Measurements from ENCODE around the gene TLE5.

The TLE5 gene

GRCh38 chr19:3102239-3103140 is 40.2 kb upstream of the TLE5 start:
- no peak overlapping the region for H3K4me2 ChIP-seq (ENCODE audit: low read length)
- H3K4me3 ChIP-seq (ENCODE audit: low read length), result no peak overlapping the region
- peaks cover 28% of the 10 kb centered on the region for H3K4me1 ChIP-seq (ENCODE audit: control insufficient read depth, insufficient read depth, low read length)
- H3K36me3 ChIP-seq (ENCODE audit: insufficient read depth, low read length), result no peaks in the 10 kb centered on the region
- H3K27me3 ChIP-seq (ENCODE audit: control insufficient read depth, insufficient read depth, low read length), result no peaks in the 10 kb centered on the region
- H3K9me3 ChIP-seq (replicated peaks; ENCODE audit: low read length), result no peaks in the 10 kb centered on the region
- H3K9ac ChIP-seq (ENCODE audit: low read depth, low read length), result no peak overlapping the region

- Histone ChIP-seq H3K27me3 (ENCODE audit: control insufficient read depth, insufficient read depth, low read length) (no peaks in the 10 kb centered on the region), H3K4me1 (ENCODE audit: control insufficient read depth, insufficient read depth, low read length) (peaks cover 43% of the 10 kb centered on the region)
These were observed 38.7 kb upstream of the TLE5 start for GRCh38 chr19:3100747-3101730.

GRCh38 chr19:3100331-3100730 is 38.0 kb upstream of the TLE5 start:
- peaks cover 49% of the 10 kb centered on the region for H3K4me1 ChIP-seq (ENCODE audit: control insufficient read depth, insufficient read depth, low read length)
- H3K36me3 ChIP-seq (ENCODE audit: insufficient read depth, low read length), result no peaks in the 10 kb centered on the region
- H3K4me3 ChIP-seq (ENCODE audit: low read length), result no peak overlapping the region
- H3K4me2 ChIP-seq (ENCODE audit: low read length), result no peak overlapping the region
- H3K27me3 ChIP-seq (ENCODE audit: control insufficient read depth, insufficient read depth, low read length), result no peaks in the 10 kb centered on the region
- H3K9ac ChIP-seq (ENCODE audit: low read depth, low read length), result no peak overlapping the region
- H3K9me3 ChIP-seq (replicated peaks; ENCODE audit: low read length), result no peaks in the 10 kb centered on the region

More at GRCh38 chr19:3100747-3101730, 38.7 kb upstream of the TLE5 start:
- Histone ChIP-seq H3K4me2 (ENCODE audit: low read length) (no peak overlapping the region), H3K9ac (ENCODE audit: low read depth, low read length) (no peak overlapping the region), H3K9me3 (replicated peaks; ENCODE audit: low read length) (no peaks in the 10 kb centered on the region), H3K4me3 (ENCODE audit: low read length) (no peak overlapping the region), H3K36me3 (ENCODE audit: insufficient read depth, low read length) (no peaks in the 10 kb centered on the region)

GRCh38 chr19:3099347-3100145 is 37.3 kb upstream of the TLE5 start:
- peak overlapping the region; percentile 100 for H3K4me3 ChIP-seq (ENCODE audit: low read length)
- peaks cover 49% of the 10 kb centered on the region for H3K4me1 ChIP-seq (ENCODE audit: control insufficient read depth, insufficient read depth, low read length)
- peak overlapping the region; percentile 99 for H3K4me2 ChIP-seq (ENCODE audit: low read length)
- H3K9ac ChIP-seq (ENCODE audit: low read depth, low read length), result peak overlapping the region; percentile 99
- no peaks in the 10 kb centered on the region for H3K36me3 ChIP-seq (ENCODE audit: insufficient read depth, low read length)
- H3K27me3 ChIP-seq (ENCODE audit: control insufficient read depth, insufficient read depth, low read length), result no peaks in the 10 kb centered on the region
- H3K9me3 ChIP-seq (replicated peaks; ENCODE audit: low read length), result no peaks in the 10 kb centered on the region

- Histone ChIP-seq H3K9me3 (replicated peaks; ENCODE audit: low read length) (no peaks in the 10 kb centered on the region), H3K27me3 (ENCODE audit: control insufficient read depth, insufficient read depth, low read length) (no peaks in the 10 kb centered on the region), H3K4me2 (ENCODE audit: low read length) (peak overlapping the region; percentile 99), H3K4me1 (ENCODE audit: control insufficient read depth, insufficient read depth, low read length) (peaks cover 49% of the 10 kb centered on the region), H3K36me3 (ENCODE audit: insufficient read depth, low read length) (no peaks in the 10 kb centered on the region), H3K9ac (ENCODE audit: low read depth, low read length) (peak overlapping the region; percentile 99), H3K4me3 (ENCODE audit: low read length) (peak overlapping the region; percentile 100)
These were observed 36.4 kb upstream of the TLE5 start for GRCh38 chr19:3098515-3099346.

- Histone ChIP-seq H3K36me3 (ENCODE audit: insufficient read depth, low read length) (no peaks in the 10 kb centered on the region), H3K9me3 (replicated peaks; ENCODE audit: low read length) (no peaks in the 10 kb centered on the region), H3K9ac (ENCODE audit: low read depth, low read length) (peak overlapping the region; percentile 99), H3K27me3 (ENCODE audit: control insufficient read depth, insufficient read depth, low read length) (no peaks in the 10 kb centered on the region), H3K4me3 (ENCODE audit: low read length) (peak overlapping the region; percentile 100), H3K4me2 (ENCODE audit: low read length) (peak overlapping the region; percentile 99), H3K4me1 (ENCODE audit: control insufficient read depth, insufficient read depth, low read length) (peaks cover 49% of the 10 kb centered on the region)
These were observed 35.8 kb upstream of the TLE5 start for GRCh38 chr19:3098141-3098514.

- H3K4me2 ChIP-seq (ENCODE audit: low read length), result peak overlapping the region; percentile 99
- H3K9ac ChIP-seq (ENCODE audit: low read depth, low read length), result peak overlapping the region; percentile 99
- no peaks in the 10 kb centered on the region for H3K9me3 ChIP-seq (replicated peaks; ENCODE audit: low read length)
- no peaks in the 10 kb centered on the region for H3K27me3 ChIP-seq (ENCODE audit: control insufficient read depth, insufficient read depth, low read length)
- no peaks in the 10 kb centered on the region for H3K36me3 ChIP-seq (ENCODE audit: insufficient read depth, low read length)
- peak overlapping the region; percentile 100 for H3K4me3 ChIP-seq (ENCODE audit: low read length)
- peaks cover 49% of the 10 kb centered on the region for H3K4me1 ChIP-seq (ENCODE audit: control insufficient read depth, insufficient read depth, low read length)
These were observed 35.2 kb upstream of the TLE5 start for GRCh38 chr19:3097442-3097871.

GRCh38 chr19:3096902-3097326 is 34.6 kb upstream of the TLE5 start:
- Histone ChIP-seq H3K9ac (ENCODE audit: low read depth, low read length) (peak overlapping the region; percentile 99), H3K4me1 (ENCODE audit: control insufficient read depth, insufficient read depth, low read length) (peaks cover 49% of the 10 kb centered on the region), H3K4me3 (ENCODE audit: low read length) (peak overlapping the region; percentile 100)

GRCh38 chr19:3096267-3096901 is 34.1 kb upstream of the TLE5 start:
- Histone ChIP-seq H3K36me3 (ENCODE audit: insufficient read depth, low read length) (no peaks in the 10 kb centered on the region), H3K4me1 (ENCODE audit: control insufficient read depth, insufficient read depth, low read length) (peaks cover 49% of the 10 kb centered on the region), H3K9ac (ENCODE audit: low read depth, low read length) (peak overlapping the region; percentile 99), H3K4me2 (ENCODE audit: low read length) (peak overlapping the region; percentile 99), H3K4me3 (ENCODE audit: low read length) (peak overlapping the region; percentile 100), H3K9me3 (replicated peaks; ENCODE audit: low read length) (no peaks in the 10 kb centered on the region), H3K27me3 (ENCODE audit: control insufficient read depth, insufficient read depth, low read length) (no peaks in the 10 kb centered on the region)

More at GRCh38 chr19:3096902-3097326, 34.6 kb upstream of the TLE5 start:
- no peaks in the 10 kb centered on the region for H3K9me3 ChIP-seq (replicated peaks; ENCODE audit: low read length)
- H3K36me3 ChIP-seq (ENCODE audit: insufficient read depth, low read length), result no peaks in the 10 kb centered on the region
- H3K27me3 ChIP-seq (ENCODE audit: control insufficient read depth, insufficient read depth, low read length), result no peaks in the 10 kb centered on the region
- H3K4me2 ChIP-seq (ENCODE audit: low read length), result peak overlapping the region; percentile 99
